Measurements from ENCODE around the gene ORM1.
"Not testable (repeated sequence)": the region's sequence is repeated elsewhere in the genome, so short reads cannot be mapped to it uniquely, and the experiment has no call there.

The ORM1 gene

DNA sequence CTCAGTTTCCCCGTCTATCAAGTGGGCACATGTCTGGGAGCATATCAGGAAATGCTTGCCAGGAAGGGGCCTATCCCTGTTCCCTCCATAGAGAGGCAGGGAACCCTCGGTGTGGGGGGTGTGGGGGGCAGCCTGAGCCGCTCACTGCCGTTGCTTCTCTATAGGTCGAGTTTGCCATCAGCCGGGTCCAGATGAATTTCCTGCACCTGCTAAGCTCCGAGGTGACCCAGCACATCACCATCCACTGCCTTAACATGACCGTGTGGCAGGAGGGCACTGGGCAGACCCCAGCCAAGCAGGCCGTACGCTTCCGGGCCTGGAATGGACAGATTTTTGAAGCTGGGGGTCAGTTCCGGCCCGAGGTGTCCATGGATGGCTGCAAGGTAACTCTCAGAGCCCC, 13.8 kb upstream of the ORM1 start:
- no peak for DNase-seq

- no peak for DNase-seq
These were observed 12.1 kb upstream of the ORM1 start for GRCh38 chr9:114310471-114311450.

DNA sequence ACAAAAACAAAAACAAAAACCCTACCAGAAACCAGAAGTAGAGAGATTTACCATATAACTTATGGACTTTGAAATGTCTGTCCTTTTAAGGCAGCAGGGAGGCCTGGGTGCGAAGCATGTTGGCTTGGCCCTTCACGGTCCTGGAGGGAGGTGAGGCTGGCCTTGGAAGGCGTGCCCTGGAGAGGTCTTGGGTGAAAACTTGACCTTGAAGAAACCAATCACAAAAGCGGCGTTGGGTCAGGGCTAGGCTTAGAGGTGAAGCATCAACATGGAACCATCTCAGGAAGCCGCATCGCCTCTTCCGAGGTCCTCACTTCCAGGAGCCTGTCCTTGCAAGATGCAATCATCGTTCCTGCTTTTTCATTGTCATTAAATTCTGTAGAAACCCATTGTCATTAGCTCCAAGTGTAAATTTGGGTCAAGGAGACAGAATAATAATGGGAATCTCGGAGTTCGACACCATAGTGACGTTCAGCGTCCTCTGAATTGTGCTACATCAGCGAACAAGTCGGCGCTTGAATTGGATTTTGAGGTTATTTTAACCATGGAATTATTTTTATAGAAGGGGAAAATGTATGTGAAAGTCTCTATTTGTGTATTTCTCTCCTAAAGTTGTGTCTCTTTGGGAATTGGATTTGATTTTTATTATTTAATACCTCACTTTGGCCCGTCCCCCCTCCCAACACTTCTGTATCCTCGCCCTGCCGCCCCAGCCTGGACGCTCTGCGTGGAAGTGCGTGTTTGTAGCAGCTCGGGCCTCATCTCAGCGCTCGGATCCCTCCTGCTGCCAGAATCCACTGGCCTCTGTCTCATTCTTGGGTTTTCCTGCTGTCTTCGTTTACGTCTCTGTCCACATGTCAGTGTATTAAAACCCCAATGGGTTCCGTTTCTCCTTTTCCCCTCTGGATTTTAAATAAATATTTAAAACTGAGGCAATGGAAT, 11.1 kb upstream of the ORM1 start:
- no peak for DNase-seq

- no peak for DNase-seq
These were observed 10.4 kb upstream of the ORM1 start for GRCh38 chr9:114312513-114312875.

DNA sequence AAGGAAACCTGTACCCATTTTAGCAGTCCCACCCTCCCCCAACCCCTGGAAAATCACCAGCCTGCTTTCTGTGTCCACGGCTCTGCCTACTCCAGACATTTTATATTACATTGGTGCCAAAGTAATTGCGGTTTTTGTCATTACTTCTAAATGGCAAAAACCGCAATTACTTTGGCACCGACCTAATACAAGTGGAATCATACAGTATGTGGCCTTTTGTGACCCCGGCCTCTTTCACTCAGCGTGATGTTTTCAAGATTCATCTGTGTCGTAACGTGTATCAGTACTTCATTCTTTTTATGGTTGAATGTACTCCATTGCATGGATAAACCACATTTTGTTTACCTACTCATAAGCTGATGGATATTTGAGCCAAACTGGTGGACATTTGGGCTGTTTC, 9.7 kb upstream of the ORM1 start:
- no peak for DNase-seq

DNA sequence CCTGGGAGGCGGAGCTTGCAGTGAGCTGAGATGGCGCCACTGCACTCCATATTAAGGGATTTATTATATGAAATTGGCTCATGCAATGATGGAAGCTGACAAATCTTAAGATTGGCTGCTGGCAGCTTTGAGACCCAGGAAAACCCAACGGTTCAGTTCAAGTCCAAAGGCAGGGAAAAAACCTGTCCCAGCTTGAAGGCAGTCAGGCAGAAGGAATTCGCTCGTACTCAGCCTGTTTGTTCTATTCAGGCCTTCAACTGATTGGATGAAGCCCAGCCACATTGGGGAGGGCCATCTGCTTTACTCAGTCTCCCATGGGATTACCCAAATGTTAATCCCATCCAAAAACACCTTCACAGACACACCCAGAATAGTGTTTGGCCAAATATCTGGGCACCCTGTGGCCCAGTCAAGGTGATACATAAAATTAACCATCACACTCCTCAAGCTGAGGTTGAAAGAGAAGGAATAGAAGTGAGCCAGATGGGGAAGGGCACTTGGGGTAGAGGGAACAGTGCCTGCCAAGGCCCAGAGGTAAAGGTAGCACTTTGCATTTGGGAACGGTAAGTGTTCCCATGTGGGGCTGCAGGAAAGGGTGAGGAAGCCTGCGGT, 8.5 kb upstream of the ORM1 start:
- DNase-seq: no peak

DNA sequence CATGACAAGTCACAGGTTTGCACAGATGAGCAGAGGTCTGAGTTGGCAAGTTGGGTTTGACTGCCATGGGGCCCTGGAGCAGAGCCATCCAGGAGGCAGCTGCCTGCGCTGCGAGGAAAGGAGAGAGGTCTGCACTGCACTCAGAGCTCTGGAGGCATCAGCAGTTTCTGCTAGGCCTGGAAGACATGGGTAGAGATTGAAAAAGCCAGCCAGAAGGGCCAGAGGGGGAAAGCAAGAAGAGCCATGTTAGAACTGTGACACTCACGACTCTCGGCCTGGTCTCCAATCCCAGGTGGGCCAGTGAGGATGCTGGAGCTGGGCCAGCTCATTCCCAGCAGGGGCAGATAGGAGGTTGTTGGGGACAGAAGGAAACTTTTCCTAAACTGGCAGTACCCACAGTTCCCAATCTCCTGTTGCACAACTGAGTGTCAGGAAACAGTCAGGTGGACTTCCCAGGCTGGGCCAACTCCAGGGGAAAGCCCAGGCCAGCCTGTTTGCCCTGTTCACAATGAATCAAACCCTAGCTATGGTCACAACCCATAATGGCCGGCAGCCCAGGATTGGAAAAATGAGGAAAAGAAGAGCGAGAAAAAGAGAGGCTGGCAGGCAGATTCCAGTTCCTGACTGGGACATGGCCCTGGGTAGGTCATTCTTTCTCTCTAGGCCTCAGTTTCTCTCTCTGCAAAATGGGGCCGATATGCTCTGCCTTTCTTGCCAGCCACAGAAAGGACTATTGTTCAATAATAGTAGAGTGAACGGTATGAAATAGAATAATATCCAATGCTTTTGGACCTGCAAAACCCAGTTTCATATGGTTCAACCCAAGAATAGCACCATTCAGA, 7.8 kb upstream of the ORM1 start:
- DNase-seq: no peak

DNA sequence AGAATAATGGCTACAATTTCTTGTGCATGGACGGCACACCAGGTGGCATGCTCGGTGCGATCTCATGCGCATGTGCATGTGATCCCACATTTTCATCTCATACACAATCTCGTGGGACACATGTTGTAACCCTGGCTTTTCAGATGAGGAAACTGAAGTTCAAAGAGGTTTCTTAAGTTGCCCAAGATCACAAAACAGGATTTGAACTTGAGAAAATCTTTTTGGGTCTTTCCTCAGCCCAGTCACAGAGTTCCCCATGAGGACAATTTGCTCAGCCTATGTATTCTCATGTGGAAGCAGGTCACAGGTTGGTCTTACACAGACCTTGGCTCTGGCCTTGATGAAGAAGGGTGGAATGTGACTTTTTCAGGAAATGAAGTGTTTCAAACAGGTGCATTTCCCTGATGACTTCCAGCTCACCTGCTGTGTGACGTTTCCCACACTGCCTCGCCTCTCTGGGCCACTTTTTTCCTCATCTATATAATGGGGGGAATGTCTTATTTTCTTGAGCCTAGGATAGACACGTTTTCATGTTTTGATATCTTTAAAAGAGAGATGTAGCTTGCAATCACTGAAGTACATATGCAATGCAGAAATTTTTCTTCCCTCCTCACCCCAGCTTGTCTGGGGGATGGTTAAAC, 7.1 kb upstream of the ORM1 start:
- no peak for DNase-seq

DNA sequence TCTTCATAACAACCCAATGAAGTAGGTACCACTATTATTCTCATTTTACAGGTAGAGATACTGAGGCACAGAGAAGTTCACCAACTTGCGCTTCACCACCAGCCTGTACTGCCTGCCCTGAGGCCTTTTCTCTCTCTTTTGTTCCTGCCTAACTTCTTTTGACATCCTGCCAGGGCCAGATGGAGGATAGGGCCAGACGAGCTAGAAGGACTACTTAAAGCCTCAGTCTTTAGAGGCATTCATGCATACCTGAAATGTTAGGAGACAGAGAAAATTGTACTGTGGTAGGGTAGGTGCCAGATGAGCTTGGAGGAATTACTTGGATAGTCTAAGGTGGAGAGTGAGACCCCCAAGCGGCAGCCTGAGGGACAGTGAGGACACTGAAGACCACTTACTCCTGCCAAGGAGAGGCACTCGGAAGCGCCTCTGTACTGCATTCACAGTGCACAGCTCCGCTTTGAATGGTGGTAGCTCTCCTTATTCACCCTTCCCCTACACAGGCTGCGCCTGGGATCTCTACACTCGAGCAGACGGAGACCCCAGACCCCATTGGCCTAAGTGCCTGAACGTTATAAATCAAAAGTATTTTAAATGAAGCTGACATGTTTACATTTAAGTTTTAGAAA, 6.2 kb upstream of the ORM1 start:
- DNase-seq: peak; percentile 9

DNA sequence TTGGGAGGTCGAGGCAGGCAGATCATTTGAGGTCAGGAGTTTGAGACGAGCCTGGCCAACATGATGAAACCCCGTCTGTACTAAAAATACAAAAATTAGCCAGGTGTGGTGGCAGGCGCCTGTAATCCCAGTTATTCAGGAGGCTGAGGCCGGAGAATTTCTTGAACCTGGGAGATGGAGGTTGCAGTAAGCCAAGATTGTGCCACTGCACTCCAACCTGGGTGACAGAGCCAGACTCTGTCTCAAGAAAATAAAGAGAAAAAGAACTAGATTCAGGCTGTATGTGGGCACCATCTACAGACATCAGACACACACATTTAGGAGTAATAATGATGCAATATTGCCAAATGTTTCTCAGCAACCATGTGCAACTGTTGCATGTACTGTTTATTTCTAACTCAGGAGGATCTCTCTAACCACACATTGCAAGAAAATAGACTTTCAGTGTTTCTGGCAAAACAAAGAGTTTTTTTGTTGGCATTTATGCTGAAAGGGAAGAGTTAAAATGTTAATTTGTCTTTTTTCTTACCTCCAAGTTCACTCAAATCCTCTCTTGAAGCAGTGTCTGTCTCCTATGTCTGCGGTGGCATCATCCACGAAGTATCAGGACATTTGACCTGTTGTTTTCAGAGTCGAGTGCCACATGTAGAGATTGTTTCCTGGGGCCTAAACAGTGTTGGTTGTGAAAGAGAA, 5.1 kb upstream of the ORM1 start:
- no peak for DNase-seq

- no peak for DNase-seq
These were observed 4.5 kb upstream of the ORM1 start for GRCh38 chr9:114318416-114318815.

GRCh38 chr9:114319147-114319546, 3.8 kb upstream of the ORM1 start:
- peak; percentile 81 for DNase-seq

GRCh38 chr9:114320710-114321109, 2.2 kb upstream of the ORM1 start:
- DNase-seq: not testable (repeated sequence)

- no peak for DNase-seq
These were observed 1.1 kb upstream of the ORM1 start for GRCh38 chr9:114321759-114322158.

GRCh38 chr9:114322160-114322818, 609 bp upstream of the ORM1 start:
- DNase-seq: not testable (repeated sequence)

GRCh38 chr9:114323849-114324248, 951 bp downstream of the ORM1 start:
- not testable (repeated sequence) for DNase-seq

- DNase-seq: no peak
These were observed 1.6 kb downstream of the ORM1 start for GRCh38 chr9:114324492-114324891.

- DNase-seq: not testable (repeated sequence)
These were observed 2.1 kb downstream of the ORM1 start for GRCh38 chr9:114324965-114325364.

GRCh38 chr9:114325684-114326254, 2.9 kb downstream of the ORM1 start:
- not testable (repeated sequence) for DNase-seq

GRCh38 chr9:114327749-114328148, 4.9 kb downstream of the ORM1 start:
- no peak for DNase-seq
